ENCODE measurements around the gene NPPB. TPM values are rescaled to one million over a fixed set of nuclear protein-coding genes. Genes with fewer than 3 reads are reported as not detected.

Gene NPPB
- total RNA-seq, 1 experiment from 2014 or later = 0.35 TPM

DNA sequence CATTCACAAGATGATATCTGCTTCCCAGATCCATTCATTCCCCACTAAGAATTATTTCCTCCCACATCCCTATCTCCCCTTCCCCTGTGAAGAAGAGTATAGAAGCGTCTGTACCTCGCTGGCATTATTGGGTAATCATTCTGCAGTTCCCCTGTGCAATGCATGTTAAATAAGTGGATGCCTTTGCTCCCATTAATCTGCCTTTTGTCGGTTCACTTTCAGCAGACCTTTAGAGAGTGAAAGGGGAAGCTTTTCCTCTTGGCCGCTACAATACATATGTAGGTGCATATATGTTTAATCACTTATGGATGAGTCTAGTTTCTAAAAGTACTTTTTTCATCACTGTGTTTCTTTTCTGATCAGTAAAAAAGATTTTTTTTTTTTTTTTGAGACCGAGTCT is 45.7 kb downstream of the NPPB start:
- no peak overlapping the region for H4K8ac ChIP-seq (replicated peaks; ENCODE audit: insufficient read length, low read depth, low read length)
- H2BK12ac ChIP-seq (ENCODE audit: insufficient read length, low read depth, low read length) = no peak overlapping the region
- 0 out of 2 replicates have a peak, but pooled peaks cover 3% of the 10 kb centered on the region for H3K4me1 ChIP-seq (ENCODE audit: insufficient read depth, low read length)
- no peaks in the 10 kb centered on the region for H3K23me2 ChIP-seq (ENCODE audit: insufficient read length, low read depth, low read length, poor library complexity, severe bottlenecking)
- no peak overlapping the region for H2BK120ac ChIP-seq (ENCODE audit: low read depth, low read length, poor library complexity, severe bottlenecking)
- WGBS (ENCODE audit: extremely low coverage, insufficient read length, low lambda C conversion rate) = no CpG with 5 or more reads among the region's 5 CpGs
- no peak overlapping the region for H3K27ac ChIP-seq (ENCODE audit: insufficient read length, low read depth, low read length)
- no peak overlapping the region for H3K4me2 ChIP-seq (ENCODE audit: insufficient read depth, insufficient read length, low read length)
- no peaks in the 10 kb centered on the region for H4K20me1 ChIP-seq (ENCODE audit: control insufficient read depth, insufficient read depth, insufficient read length)
- no peaks in the 10 kb centered on the region for H3K9me3 ChIP-seq (ENCODE audit: control insufficient read depth, low read depth, low read length)
- DNase-seq = no peak
- Mint-ChIP-seq H3K27me3 (ENCODE audit: low read depth) (no peaks in the 10 kb centered on the region), H3K9me3 (no peaks in the 10 kb centered on the region), H3K4me3 (no peak overlapping the region), H3K4me1 (no peaks in the 10 kb centered on the region; a peak in 1 of 4 replicates), H3K27ac (peak overlapping the region in 1 of 3 experiments; percentile 68; a peak in 1 of 7 replicates), H3K36me3 (ENCODE audit: insufficient read depth in 1 of 3, low read depth in 3 of 3) (peaks cover 38 to 74% (median 66%) of the 10 kb centered on the region in 3 experiments)
- no peak overlapping the region for H3K18ac ChIP-seq (ENCODE audit: insufficient read length, low read depth, low read length)
- H3K79me2 ChIP-seq (ENCODE audit: insufficient read depth, low read length) = peaks cover 3% of the 10 kb centered on the region; the same call in 1 of the 2 replicates
- H2AK5ac ChIP-seq (ENCODE audit: insufficient read length, low read length) = no peak overlapping the region
- no peak overlapping the region for H3T11ph ChIP-seq (ENCODE audit: low read length)
- H3K27me3 ChIP-seq (ENCODE audit: insufficient read depth, low read length) = no peaks in the 10 kb centered on the region
- no peak for TF ChIP-seq CTCF (conservative IDR thresholded peaks at IDR 0.05)
- no peak overlapping the region for H2BK15ac ChIP-seq (ENCODE audit: low read depth, low read length)
- no peak overlapping the region for H2AFZ ChIP-seq (ENCODE audit: low read length)
- H3K23ac ChIP-seq (ENCODE audit: insufficient read length, low read depth, low read length) = no peak overlapping the region
- no peak overlapping the region for H2BK20ac ChIP-seq (ENCODE audit: low read depth, low read length, poor library complexity, severe bottlenecking)
- H3K9ac ChIP-seq (ENCODE audit: extremely low read depth, insufficient read length, low read length) = no peak overlapping the region
- H3K79me1 ChIP-seq (ENCODE audit: insufficient read depth, low read depth, low read length, poor library complexity, severe bottlenecking) = peaks cover 12% of the 10 kb centered on the region
- H4K91ac ChIP-seq (ENCODE audit: insufficient read length, low read depth, low read length) = no peak overlapping the region
- no peak overlapping the region for H3K56ac ChIP-seq (ENCODE audit: insufficient read length, low read depth, low read length)
- H3K4ac ChIP-seq (ENCODE audit: low read depth, low read length) = no peak overlapping the region
- no peak overlapping the region for H4K5ac ChIP-seq (ENCODE audit: insufficient read length, low read depth, low read length)
- no peak overlapping the region for H3K14ac ChIP-seq (ENCODE audit: insufficient read depth, low read length)
- H2BK5ac ChIP-seq (ENCODE audit: insufficient read length, low read length) = no peak overlapping the region

Other genes starting within 250 kb of the NPPB start
- gene FBXO2, start 204.5 kb downstream of the NPPB start, total RNA-seq (2021) = 28.9 and 30.6 TPM in 2 replicates
- 21.4 and 24.5 TPM in 2 replicates for gene FBXO44, start 204.1 kb downstream of the NPPB start, total RNA-seq (2021)
- gene FBXO6, start 194.7 kb downstream of the NPPB start, total RNA-seq (2021) = 0.94 and 1.1 TPM in 2 replicates
- 283 and 289 TPM in 2 replicates for gene MAD2L2, start 177.8 kb downstream of the NPPB start, total RNA-seq (2021)
- gene DRAXIN, start 167.2 kb downstream of the NPPB start, total RNA-seq (2021) = 20.1 and 20.5 TPM in 2 replicates
- 58.8 and 60.9 TPM in 2 replicates for gene AGTRAP, start 122.8 kb downstream of the NPPB start, total RNA-seq (2021)
- gene C1orf167, start 96.8 kb downstream of the NPPB start, total RNA-seq (2021) = 0.39 TPM in 1 of 2 replicates, not detected in the other
- gene MTHFR, start 53.0 kb downstream of the NPPB start, total RNA-seq (2021) = 18.2 and 18.4 TPM in 2 replicates
- 20.5 and 20.7 TPM in 2 replicates for gene CLCN6, start 52.8 kb downstream of the NPPB start, total RNA-seq (2021)
- not detected in 2 replicates for gene NPPA, start 11.2 kb downstream of the NPPB start, total RNA-seq (2021)
- 45.7 and 46.8 TPM in 2 replicates for gene KIAA2013, start 67.5 kb upstream of the NPPB start, total RNA-seq (2021)
- gene PLOD1, start 75.8 kb upstream of the NPPB start, total RNA-seq (2021) = 57.0 TPM in 2 replicates
- gene MFN2, start 121.5 kb upstream of the NPPB start, total RNA-seq (2021) = 61.4 and 63.3 TPM in 2 replicates
- 52.3 and 54.1 TPM in 2 replicates for gene MIIP, start 160.6 kb upstream of the NPPB start, total RNA-seq (2021)
- gene TNFRSF8, start 204.4 kb upstream of the NPPB start, total RNA-seq (2021) = 2.9 and 3.2 TPM in 2 replicates